HepG2 (cell line): ENCODE measurements around the gene AP3M1. TPM values are rescaled to one million over a fixed set of nuclear protein-coding genes. Genes with fewer than 3 reads are reported as not detected.
A peak's percentile ranks its signal among the peaks of the same experiment; 100 is the strongest.

Experiments used
- ATAC-seq: fragments of 200-7000 bp; cut with Tn5 transposase; 3 replicates; pipeline ENCODE4 v1.9.1; 2020; ENCODE audit warnings: mild to moderate bottlenecking, moderate library complexity
- BruUV-seq: library from RNA; stranded (reverse); fragments of 400-500 nt; replicated peaks from 2 replicates; lab custom pipeline; 2021; lab: Mats Ljungman, UMichigan
- CTCF ChIA-PET: fragments of 300-600 bp; formaldehyde crosslinking; extraction: SDS; loops from one replicate; lab custom pipeline; 2021; ENCODE audit warnings: low total read pairs, inconsistent platforms, low intra/inter-chr PET ratio; lab: Yijun Ruan, JAX
- POLR2A ChIA-PET: fragments of 350-600 bp; sonication (Branson Sonifier 250); formaldehyde crosslinking; loops from one replicate; lab custom pipeline; 2020; ENCODE audit warnings: antibody characterized with exemption, inconsistent platforms; lab: Yijun Ruan, JAX
- DNase-seq: peaks from one replicate; pipeline ENCODE4 v3.0.0-alpha.2; 2015; ENCODE audit warnings: low spot score
- FAIRE-seq: peaks from 3 replicates; lab custom pipeline; 2011; peaks lifted over from hg19 to GRCh38; lab: Jason Lieb, UNC
- H2AFZ ChIP-seq: one replicate; pipeline ENCODE4 v1.6.1; 2011; ENCODE audit warnings: low read length, inconsistent platforms
- H3K27ac ChIP-seq: fragments of 300-600 bp; 3 replicates; pipeline ENCODE4 v1.8.0; 2011; ENCODE audit warnings: mixed run types, mild to moderate bottlenecking, mixed read lengths, low read length, inconsistent platforms; ENCODE audit not compliant: insufficient read depth; ENCODE audit errors: extremely low read length
- H3K27me3 ChIP-seq, 2 experiments: fragments of 200-600 bp in 1 of 2; 2 replicates in 1 of 2; 3 replicates in 1 of 2; pipeline versions ENCODE4 v1.6.0 to v1.8.0; 2011; ENCODE audit warnings: low read length in 2 of 2, mild to moderate bottlenecking in 2 of 2, moderate library complexity in 2 of 2, inconsistent platforms in 1 of 2; ENCODE audit not compliant: insufficient read depth in 2 of 2, control insufficient read depth in 1 of 2
- H3K36me3 ChIP-seq, 2 experiments: fragments of 200-600 bp in 1 of 2; replicated peaks in 1 of 2; 2 replicates in 1 of 2; 3 replicates in 1 of 2; pipeline versions ENCODE4 v1.5.1 to v1.8.0; 2011; ENCODE audit warnings: low read length in 2 of 2, inconsistent platforms in 1 of 2; ENCODE audit not compliant: insufficient read depth in 2 of 2, control insufficient read depth in 1 of 2
- H3K4me1 ChIP-seq: 2 replicates; pipeline ENCODE4 v1.5.1; 2012; ENCODE audit warnings: low read length, inconsistent platforms; ENCODE audit not compliant: insufficient read depth
- H3K4me2 ChIP-seq: 2 replicates; pipeline ENCODE4 v1.6.0; 2011; ENCODE audit warnings: low read depth, low read length, inconsistent platforms
- H3K4me3 ChIP-seq, 3 experiments: fragments of 200-600 bp in 1 of 3; sonication (generic), shearing (Covaris generic) in 1 of 3; replicated peaks in 1 of 3; 2 replicates each; pipeline ENCODE4 v1.5.1; 2011 to 2016; ENCODE audit warnings: low read length in 3 of 3, inconsistent platforms in 2 of 3, low read depth in 2 of 3, mild to moderate bottlenecking in 2 of 3, control low read depth in 1 of 3, mixed read lengths in 1 of 3; ENCODE audit not compliant: insufficient read depth in 1 of 3
- H3K79me2 ChIP-seq: one replicate; pipeline ENCODE4 v1.6.1; 2011; ENCODE audit warnings: low read length, inconsistent platforms; ENCODE audit not compliant: insufficient read depth
- H3K9ac ChIP-seq: 2 replicates; pipeline ENCODE4 v1.6.0; 2011; ENCODE audit warnings: mild to moderate bottlenecking, low read depth, low read length, inconsistent platforms; ENCODE audit not compliant: insufficient read depth
- H3K9me3 ChIP-seq: 2 replicates; pipeline ENCODE4 v1.5.1; 2012; ENCODE audit warnings: mild to moderate bottlenecking, low read length
- H4K20me1 ChIP-seq: 2 replicates; pipeline ENCODE4 v1.6.0; 2011; ENCODE audit warnings: inconsistent platforms, mild to moderate bottlenecking, low read length, moderate library complexity; ENCODE audit not compliant: insufficient read depth
- HNF1A ChIP-seq, 2 experiments: sonication (generic) in 1 of 2; formaldehyde crosslinking in 1 of 2; IDR thresholded peaks; 2 replicates each; pipeline versions ENCODE4 v1.4.0 to v1.6.1; 2016 to 2020; ENCODE audit warnings: borderline replicate concordance in 1 of 2, low read depth in 1 of 2, mild to moderate bottlenecking in 1 of 2, missing genetic modification reagents in 1 of 2
- KLF9 ChIP-seq: IDR thresholded peaks from 2 replicates; pipeline ENCODE4 v1.6.1; 2016; ENCODE audit warnings: low read depth
- MAFF ChIP-seq: IDR thresholded peaks from 2 replicates; pipeline ENCODE4 v1.6.1; 2011; ENCODE audit warnings: low read depth, low read length, improper control_type of control experiment
- MAFK ChIP-seq, 2 experiments: IDR thresholded peaks in 1 of 2; conservative IDR thresholded peaks in 1 of 2; 2 replicates each; pipeline ENCODE4 v1.6.1; 2011; ENCODE audit warnings: improper control_type of control experiment in 2 of 2, low read length in 2 of 2
- PHF5A ChIP-seq: IDR thresholded peaks from one replicate; pipeline ENCODE4 v1.6.1; 2018; ENCODE audit warnings: low read depth, missing genetic modification reagents; ENCODE audit not compliant: unreplicated experiment
- PLRG1 ChIP-seq: fragments of 450-650 bp; conservative IDR thresholded peaks from 2 replicates; pipeline ENCODE4 v1.6.1; 2016
- RELA ChIP-seq: sonication (generic); formaldehyde crosslinking; IDR thresholded peaks from 2 replicates; pipeline ENCODE4 v1.4.0; 2020; ENCODE audit warnings: missing genetic modification reagents
- TRAFD1 ChIP-seq: sonication (generic); formaldehyde crosslinking; IDR thresholded peaks from 2 replicates; pipeline ENCODE4 v1.5.1; 2020; ENCODE audit warnings: missing genetic modification reagents, mild to moderate bottlenecking, borderline replicate concordance
- ZNF569 ChIP-seq: sonication (generic); formaldehyde crosslinking; IDR thresholded peaks from 2 replicates; pipeline ENCODE4 v1.5.0; 2020; ENCODE audit warnings: mild to moderate bottlenecking, missing genetic modification reagents, moderate library complexity, borderline replicate concordance
- ZNF772 ChIP-seq: sonication (generic); formaldehyde crosslinking; IDR thresholded peaks from 2 replicates; pipeline ENCODE4 v1.5.0; 2020; ENCODE audit warnings: mild to moderate bottlenecking, missing genetic modification reagents
- WGBS: methylation state at CpG from one replicate; pipeline ENCODE4 v1.1.6; 2017; ENCODE audit warnings: low lambda C conversion rate; 5-methylcytosine and 5-hydroxymethylcytosine counted together
- in situ Hi-C: cut with HindIII; loops from 2 replicates; pipeline ENCODE4 v1.10.0; 2017; ENCODE audit warnings: low pct_unique_long_range_greater_than_20kb; ENCODE audit not compliant: extremely low pct_ligation_motif_present
- intact Hi-C: fragments of 100-400 bp; cut with micrococcal nuclease; formaldehyde crosslinking; loops from one replicate; pipeline ENCODE4 v1.10.0; 2022; ENCODE audit not compliant: unreplicated experiment
- polyA plus RNA-seq, 8 experiments: library from polyadenylated mRNA; depleted of rRNA in 3 of 8; stranded (reverse) in 7 of 8; unstranded in 1 of 8; fragments of >200 nt; fragmentation: Illumina TruSeq in 4 of 8; extraction: Trizol in 4 of 8; gene quantifications; 2 replicates each; pipeline versions ENCODE4 v1.2.1 to v1.2.3, GENCODE V29; 2011 to 2016; ENCODE audit warnings: low read depth in 4 of 8, missing spikeins in 1 of 8, mixed read lengths in 1 of 8; ENCODE audit not compliant: insufficient read depth in 1 of 8
- total RNA-seq, 5 experiments: library from RNA; depleted of rRNA; stranded (reverse); fragments of >200 nt; fragmentation: Illumina TruSeq; extraction: Trizol; gene quantifications; 2 replicates each; pipeline ENCODE4 v1.2.3, GENCODE V29; 2016; ENCODE audit warnings: low read depth in 1 of 5

The AP3M1 gene
- total and polyA plus RNA-seq, 2 of the 13 experiments (the other 11 are each of a cell fraction or from before 2014, with no cell fraction given) = 29.0 to 31.6 TPM

GRCh38 chr10:74122060-74122459 lies 28.6 kb downstream of the AP3M1 start:
- CTCF ChIA-PET = no interaction called here

GRCh38 chr10:74121368-74121767 lies 29.3 kb downstream of the AP3M1 start:
- CTCF ChIA-PET = no interaction called here
- H4K20me1 ChIP-seq = no peaks in the 10 kb centered on the region
- H2AFZ ChIP-seq = no peak overlapping the region
- H3K4me3 ChIP-seq = no peak overlapping the region
- no peaks in the 10 kb centered on the region for H3K79me2 ChIP-seq
- 100% methylated on average over 1 of the region's 1 CpG for WGBS
- POLR2A ChIA-PET = no interaction called here
- DNase-seq (no peak), FAIRE-seq (no peak), ATAC-seq (no peak)
- no peak overlapping the region for H3K4me2 ChIP-seq
- H3K27me3 ChIP-seq = no peaks in the 10 kb centered on the region
- peaks cover 17 to 77% of the 10 kb centered on the region in 2 experiments for H3K36me3 ChIP-seq
- no peaks in the 10 kb centered on the region for H3K9me3 ChIP-seq
- BruUV-seq = no TSS peak
- in situ Hi-C loops = no loop called here
- intact Hi-C loops = no loop called here
- H3K9ac ChIP-seq = no peak overlapping the region
- no peaks in the 10 kb centered on the region for H3K4me1 ChIP-seq
- no peak overlapping the region for H3K27ac ChIP-seq
- no peak for TF ChIP-seq HNF1A (IDR thresholded peaks at IDR 0.05; ENCODE audit: low read depth)
- no peak for TF ChIP-seq HNF1A (CRISPR knock-in tag; IDR thresholded peaks at IDR 0.05; ENCODE audit: borderline replicate concordance)
- TF ChIP-seq RELA = no peak
- no peak for TF ChIP-seq ZNF569
- TF ChIP-seq PLRG1 = no peak

More at GRCh38 chr10:74122060-74122459, 28.6 kb downstream of the AP3M1 start:
- H3K4me1 ChIP-seq = no peaks in the 10 kb centered on the region
- ATAC-seq (no peak), FAIRE-seq (no peak), DNase-seq (no peak)
- no TSS peak for BruUV-seq
- no peak overlapping the region for H3K9ac ChIP-seq
- in situ Hi-C loops (no loop called here), intact Hi-C loops (no loop called here)
- no peaks in the 10 kb centered on the region for H4K20me1 ChIP-seq
- TF ChIP-seq ZNF772 (CRISPR knock-in tag) (no peak), MAFF (0 out of 2 replicates have a peak, but pooled peaks have one; percentile 37), PHF5A (CRISPR knock-in tag) (no peak), TRAFD1 (CRISPR knock-in tag) (no peak), MAFK (conservative IDR thresholded peaks at IDR 0.05 in 1 of 2, IDR thresholded peaks at IDR 0.05 in 1 of 2; ENCODE audit: low read length in 2 of 2) (peak; percentile 42 to 64; a peak in 3 of 4 replicates), KLF9 (CRISPR knock-in tag) (no peak)
- POLR2A ChIA-PET = no interaction called here
- no peaks in the 10 kb centered on the region for H3K79me2 ChIP-seq
- no peak overlapping the region for H3K27ac ChIP-seq
- no peak overlapping the region for H2AFZ ChIP-seq
- peaks cover 18 to 76% of the 10 kb centered on the region in 2 experiments for H3K36me3 ChIP-seq
- no peak overlapping the region for H3K4me2 ChIP-seq
- H3K9me3 ChIP-seq = no peaks in the 10 kb centered on the region
- WGBS = 84% methylated on average over 3 of the region's 3 CpGs
- no peak overlapping the region for H3K4me3 ChIP-seq
- H3K27me3 ChIP-seq = no peaks in the 10 kb centered on the region
